Measurements from ENCODE around the gene MAP10.

Gene MAP10

DNA sequence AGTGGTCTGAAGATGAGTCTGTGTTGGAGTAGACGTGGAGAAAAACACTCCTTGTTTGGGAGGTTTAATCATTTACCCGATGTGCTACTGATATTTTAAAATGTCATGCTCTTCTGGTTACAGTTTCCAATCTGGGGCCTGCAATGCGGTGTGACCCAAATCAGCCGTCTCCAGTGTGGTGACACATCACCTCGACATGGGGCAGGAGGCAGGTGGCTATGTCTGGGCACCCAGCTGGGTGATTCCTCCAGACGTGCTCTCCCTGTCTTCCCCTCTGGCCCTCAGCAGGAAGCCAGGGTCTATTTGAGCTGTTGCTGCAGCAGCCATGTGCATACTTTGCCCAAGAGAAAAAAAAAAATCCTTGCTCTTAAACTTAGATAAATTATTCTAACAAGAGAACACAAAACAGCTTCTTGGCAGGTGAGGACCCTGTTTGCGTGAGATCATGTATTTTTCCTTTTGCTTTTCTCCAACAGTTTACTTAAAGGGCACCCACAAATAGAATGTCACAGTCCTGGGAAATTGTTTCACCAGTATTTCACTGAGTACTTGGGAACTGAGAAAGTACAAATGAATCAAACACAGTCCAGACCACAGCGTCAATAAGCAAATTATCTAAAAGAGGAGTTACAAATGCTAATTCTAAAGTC, 38.9 kb upstream of the MAP10 start:
- Histone ChIP-seq H3K4me3 (ENCODE audit: low read depth, low read length) (no peak overlapping the region), H3K36me3 (ENCODE audit: control insufficient read depth in 2 of 2, insufficient read depth in 1 of 2, low read length in 2 of 2) (no peaks in the 10 kb centered on the region), H3K9me3 (ENCODE audit: control insufficient read depth, insufficient read depth, low read depth, low read length) (no peaks in the 10 kb centered on the region), H3K27ac (ENCODE audit: extremely low read depth, low read depth, low read length) (peak overlapping the region; percentile 26), H3K4me1 (ENCODE audit: control insufficient read depth, insufficient read depth, low read length) (peaks cover 34% of the 10 kb centered on the region)
- TF ChIP-seq ZIC2 (tag by site-specific recombination; IDR thresholded peaks at IDR 0.05): peak; percentile 90
- TF ChIP-seq ZNF133 (tag by site-specific recombination; IDR thresholded peaks at IDR 0.05): no peak
- TF ChIP-seq ZNF423 (tag by site-specific recombination; IDR thresholded peaks at IDR 0.05): 0 out of 2 replicates have a peak, but pooled peaks have one; percentile 49
- POLR2A ChIA-PET: no interaction called here
- CTCF ChIA-PET: interaction anchor here (2.4 kb wide), 1 partner anchor 27 kb away, joined by 5 read pairs; no protein-coding TSS in a partner anchor

DNA sequence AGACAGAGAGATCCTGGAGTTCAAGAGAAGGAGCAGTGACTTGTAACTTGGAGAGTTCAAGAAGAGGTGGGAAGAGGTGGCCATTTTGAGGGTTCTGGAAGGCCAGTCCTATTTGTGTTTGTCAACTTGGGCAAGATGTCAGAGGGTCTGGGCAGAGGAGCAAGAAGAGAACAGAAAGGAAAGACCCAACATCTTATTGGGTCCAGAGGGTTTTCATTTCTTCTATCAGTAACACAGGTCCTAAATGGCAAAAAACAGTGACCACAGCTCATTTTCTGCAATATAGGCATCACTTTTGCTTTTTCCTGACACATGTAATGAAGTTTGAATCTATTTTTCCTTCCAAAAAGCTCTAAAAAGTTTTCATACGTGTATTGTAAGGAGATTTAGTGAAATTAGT, 38.3 kb upstream of the MAP10 start:
- TF ChIP-seq ZNF510 (tag by site-specific recombination; IDR thresholded peaks at IDR 0.05; ENCODE audit: insufficient replicate concordance) (no peak), ZNF623 (tag by site-specific recombination; IDR thresholded peaks at IDR 0.05) (no peak), ZNF677 (tag by site-specific recombination; IDR thresholded peaks at IDR 0.05) (peak; percentile 93), ZNF114 (tag by site-specific recombination; IDR thresholded peaks at IDR 0.05) (peak; percentile 21; the same call in 1 of the 2 replicates)
- TF ChIP-seq, protein P1, sequence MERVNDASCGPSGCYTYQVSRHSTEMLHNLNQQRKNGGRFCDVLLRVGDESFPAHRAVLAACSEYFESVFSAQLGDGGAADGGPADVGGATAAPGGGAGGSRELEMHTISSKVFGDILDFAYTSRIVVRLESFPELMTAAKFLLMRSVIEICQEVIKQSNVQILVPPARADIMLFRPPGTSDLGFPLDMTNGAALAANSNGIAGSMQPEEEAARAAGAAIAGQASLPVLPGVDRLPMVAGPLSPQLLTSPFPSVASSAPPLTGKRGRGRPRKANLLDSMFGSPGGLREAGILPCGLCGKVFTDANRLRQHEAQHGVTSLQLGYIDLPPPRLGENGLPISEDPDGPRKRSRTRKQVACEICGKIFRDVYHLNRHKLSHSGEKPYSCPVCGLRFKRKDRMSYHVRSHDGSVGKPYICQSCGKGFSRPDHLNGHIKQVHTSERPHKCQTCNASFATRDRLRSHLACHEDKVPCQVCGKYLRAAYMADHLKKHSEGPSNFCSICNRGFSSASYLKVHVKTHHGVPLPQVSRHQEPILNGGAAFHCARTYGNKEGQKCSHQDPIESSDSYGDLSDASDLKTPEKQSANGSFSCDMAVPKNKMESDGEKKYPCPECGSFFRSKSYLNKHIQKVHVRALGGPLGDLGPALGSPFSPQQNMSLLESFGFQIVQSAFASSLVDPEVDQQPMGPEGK (tag by site-specific recombination; IDR thresholded peaks at IDR 0.05): no peak
- TF ChIP-seq, protein P2, sequence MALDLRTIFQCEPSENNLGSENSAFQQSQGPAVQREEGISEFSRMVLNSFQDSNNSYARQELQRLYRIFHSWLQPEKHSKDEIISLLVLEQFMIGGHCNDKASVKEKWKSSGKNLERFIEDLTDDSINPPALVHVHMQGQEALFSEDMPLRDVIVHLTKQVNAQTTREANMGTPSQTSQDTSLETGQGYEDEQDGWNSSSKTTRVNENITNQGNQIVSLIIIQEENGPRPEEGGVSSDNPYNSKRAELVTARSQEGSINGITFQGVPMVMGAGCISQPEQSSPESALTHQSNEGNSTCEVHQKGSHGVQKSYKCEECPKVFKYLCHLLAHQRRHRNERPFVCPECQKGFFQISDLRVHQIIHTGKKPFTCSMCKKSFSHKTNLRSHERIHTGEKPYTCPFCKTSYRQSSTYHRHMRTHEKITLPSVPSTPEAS (tag by site-specific recombination; IDR thresholded peaks at IDR 0.05): no peak
- peak overlapping the region; percentile 54 for H3K27ac ChIP-seq (ENCODE audit: extremely low read depth, low read depth, low read length)

DNA sequence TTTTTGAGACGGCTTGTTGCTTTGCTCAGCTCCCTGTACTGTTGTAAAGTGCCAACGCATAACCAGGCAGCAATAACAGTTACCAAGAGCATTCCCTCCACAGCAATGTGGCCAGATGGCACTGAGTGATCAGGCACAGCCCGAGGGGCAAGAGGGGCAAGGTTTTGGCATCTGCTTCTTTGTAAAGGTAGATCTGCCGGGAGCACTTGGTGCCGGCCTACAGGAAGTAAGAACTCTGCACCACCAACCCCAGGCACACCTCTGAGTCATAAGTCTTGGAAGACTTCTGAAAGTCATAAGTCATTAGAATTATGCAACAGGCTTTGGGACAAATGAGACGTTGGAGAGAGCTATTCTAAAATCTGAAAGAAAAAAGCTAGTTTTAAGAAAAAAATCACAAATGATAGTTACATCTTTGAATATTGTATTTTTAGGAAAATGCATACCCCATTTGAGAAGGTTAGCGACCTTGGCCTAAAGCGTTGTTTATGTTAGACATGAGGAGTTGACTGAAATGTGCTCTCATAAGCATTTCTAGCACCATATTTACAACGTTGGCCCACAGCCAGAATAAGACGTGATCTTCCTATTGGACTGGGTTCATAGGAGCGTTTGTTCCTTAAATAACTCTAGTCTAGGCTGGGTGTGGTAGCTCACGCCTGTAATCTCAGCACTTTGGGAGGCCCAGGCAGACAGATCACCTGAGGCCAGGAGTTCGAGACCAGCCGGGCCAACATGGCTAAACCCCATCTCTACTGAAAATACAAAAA, 37.7 kb upstream of the MAP10 start:
- no peaks in the 10 kb centered on the region for H3K9me3 ChIP-seq (ENCODE audit: control insufficient read depth, insufficient read depth, low read depth, low read length)
- H3K4me1 ChIP-seq (ENCODE audit: control insufficient read depth, insufficient read depth, low read length): peaks cover 34% of the 10 kb centered on the region
- ChIA-PET POLR2A (no interaction called here), CTCF (interaction anchor here (0.6 to 2.4 kb wide), 3 partner anchors 11 to 26 kb away, joined by 3 to 5 read pairs (median 4); no protein-coding TSS in a partner anchor)
- H3K36me3 ChIP-seq (ENCODE audit: control insufficient read depth in 2 of 2, insufficient read depth in 1 of 2, low read length in 2 of 2): no peaks in the 10 kb centered on the region
- peak overlapping the region; percentile 54 for H3K27ac ChIP-seq (ENCODE audit: extremely low read depth, low read depth, low read length)
- H3K4me3 ChIP-seq (ENCODE audit: low read depth, low read length): no peak overlapping the region
- TF ChIP-seq, protein P1 (tag by site-specific recombination; IDR thresholded peaks at IDR 0.05): peak; percentile 50; the same call in 1 of the 2 replicates
- TF ChIP-seq, protein P3, sequence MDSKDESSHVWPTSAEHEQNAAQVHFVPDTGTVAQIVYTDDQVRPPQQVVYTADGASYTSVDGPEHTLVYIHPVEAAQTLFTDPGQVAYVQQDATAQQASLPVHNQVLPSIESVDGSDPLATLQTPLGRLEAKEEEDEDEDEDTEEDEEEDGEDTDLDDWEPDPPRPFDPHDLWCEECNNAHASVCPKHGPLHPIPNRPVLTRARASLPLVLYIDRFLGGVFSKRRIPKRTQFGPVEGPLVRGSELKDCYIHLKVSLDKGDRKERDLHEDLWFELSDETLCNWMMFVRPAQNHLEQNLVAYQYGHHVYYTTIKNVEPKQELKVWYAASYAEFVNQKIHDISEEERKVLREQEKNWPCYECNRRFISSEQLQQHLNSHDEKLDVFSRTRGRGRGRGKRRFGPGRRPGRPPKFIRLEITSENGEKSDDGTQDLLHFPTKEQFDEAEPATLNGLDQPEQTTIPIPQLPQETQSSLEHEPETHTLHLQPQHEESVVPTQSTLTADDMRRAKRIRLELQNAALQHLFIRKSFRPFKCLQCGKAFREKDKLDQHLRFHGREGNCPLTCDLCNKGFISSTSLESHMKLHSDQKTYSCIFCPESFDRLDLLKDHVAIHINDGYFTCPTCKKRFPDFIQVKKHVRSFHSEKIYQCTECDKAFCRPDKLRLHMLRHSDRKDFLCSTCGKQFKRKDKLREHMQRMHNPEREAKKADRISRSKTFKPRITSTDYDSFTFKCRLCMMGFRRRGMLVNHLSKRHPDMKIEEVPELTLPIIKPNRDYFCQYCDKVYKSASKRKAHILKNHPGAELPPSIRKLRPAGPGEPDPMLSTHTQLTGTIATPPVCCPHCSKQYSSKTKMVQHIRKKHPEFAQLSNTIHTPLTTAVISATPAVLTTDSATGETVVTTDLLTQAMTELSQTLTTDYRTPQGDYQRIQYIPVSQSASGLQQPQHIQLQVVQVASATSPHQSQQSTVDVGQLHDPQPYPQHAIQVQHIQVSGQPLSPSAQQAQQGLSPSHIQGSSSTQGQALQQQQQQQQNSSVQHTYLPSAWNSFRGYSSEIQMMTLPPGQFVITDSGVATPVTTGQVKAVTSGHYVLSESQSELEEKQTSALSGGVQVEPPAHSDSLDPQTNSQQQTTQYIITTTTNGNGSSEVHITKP (tag by site-specific recombination; IDR thresholded peaks at IDR 0.05): peak; percentile 68
- TF ChIP-seq TRIM28 (IDR thresholded peaks at IDR 0.05; ENCODE audit: borderline replicate concordance, low read length) (peak; percentile 69; the same call in 1 of the 2 replicates), ZNF335 (tag by site-specific recombination; conservative IDR thresholded peaks at IDR 0.05) (0 out of 2 replicates have a peak, but pooled peaks have one; percentile 16), ZNF184 (tag by site-specific recombination; IDR thresholded peaks at IDR 0.05) (peak; percentile 91), ZNF843 (tag by site-specific recombination; IDR thresholded peaks at IDR 0.05) (peak; percentile 26; the same call in 1 of the 2 replicates), ZNF549 (tag by site-specific recombination; IDR thresholded peaks at IDR 0.05) (0 out of 2 replicates have a peak, but pooled peaks have one; percentile 44), ZNF2 (tag by site-specific recombination; IDR thresholded peaks at IDR 0.05) (no peak), ZNF626 (tag by site-specific recombination; IDR thresholded peaks at IDR 0.05) (peak; percentile 8; the same call in 1 of the 2 replicates)
- TF ChIP-seq, protein P4, sequence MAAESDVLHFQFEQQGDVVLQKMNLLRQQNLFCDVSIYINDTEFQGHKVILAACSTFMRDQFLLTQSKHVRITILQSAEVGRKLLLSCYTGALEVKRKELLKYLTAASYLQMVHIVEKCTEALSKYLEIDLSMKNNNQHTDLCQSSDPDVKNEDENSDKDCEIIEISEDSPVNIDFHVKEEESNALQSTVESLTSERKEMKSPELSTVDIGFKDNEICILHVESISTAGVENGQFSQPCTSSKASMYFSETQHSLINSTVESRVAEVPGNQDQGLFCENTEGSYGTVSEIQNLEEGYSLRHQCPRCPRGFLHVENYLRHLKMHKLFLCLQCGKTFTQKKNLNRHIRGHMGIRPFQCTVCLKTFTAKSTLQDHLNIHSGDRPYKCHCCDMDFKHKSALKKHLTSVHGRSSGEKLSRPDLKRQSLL (tag by site-specific recombination; IDR thresholded peaks at IDR 0.05): no peak

More for the DNA sequence above, 38.3 kb upstream of the MAP10 start:
- H3K4me1 ChIP-seq (ENCODE audit: control insufficient read depth, insufficient read depth, low read length): peaks cover 34% of the 10 kb centered on the region
- POLR2A ChIA-PET: no interaction called here
- no peak overlapping the region for H3K4me3 ChIP-seq (ENCODE audit: low read depth, low read length)
- CTCF ChIA-PET: interaction anchor here (2.4 kb wide), 1 partner anchor 27 kb away, joined by 5 read pairs; no protein-coding TSS in a partner anchor
- no peaks in the 10 kb centered on the region for H3K9me3 ChIP-seq (ENCODE audit: control insufficient read depth, insufficient read depth, low read depth, low read length)
- no peaks in the 10 kb centered on the region for H3K36me3 ChIP-seq (ENCODE audit: control insufficient read depth in 2 of 2, insufficient read depth in 1 of 2, low read length in 2 of 2)
